Adipocyte (in vitro differentiated cells): ENCODE data around the gene FOSL1.

ENCODE experiments used
- DNase-seq: peaks from one replicate; pipeline ENCODE4 v3.0.0-alpha.2; 2015; ENCODE audit warnings: low read depth
- H3K27me3 ChIP-seq: replicated peaks from 2 replicates; pipeline ENCODE4 v1.7.0; 2013; ENCODE audit warnings: mild to moderate bottlenecking, low read length, moderate library complexity; ENCODE audit not compliant: control insufficient read depth, insufficient read depth
- H3K36me3 ChIP-seq: 2 replicates; pipeline ENCODE4 v1.7.0; 2013; ENCODE audit warnings: low read length, mild to moderate bottlenecking, moderate library complexity; ENCODE audit not compliant: control insufficient read depth, insufficient read depth, severe bottlenecking
- H3K4me1 ChIP-seq: 2 replicates; pipeline ENCODE4 v1.7.0; 2013; ENCODE audit warnings: mild to moderate bottlenecking, low read length, moderate library complexity; ENCODE audit not compliant: control insufficient read depth, insufficient read depth
- H3K4me3 ChIP-seq: 2 replicates; pipeline ENCODE4 v1.7.0; 2013; ENCODE audit warnings: mild to moderate bottlenecking, low read length, moderate library complexity
- H3K9ac ChIP-seq: 2 replicates; pipeline ENCODE4 v1.7.0; 2013; ENCODE audit warnings: mild to moderate bottlenecking, low read length, moderate library complexity
- H3K9me3 ChIP-seq: 2 replicates; pipeline ENCODE4 v1.7.0; 2013; ENCODE audit warnings: mild to moderate bottlenecking, low read length, moderate library complexity; ENCODE audit not compliant: control insufficient read depth

Gene FOSL1

GRCh38 chr11:65919141-65919572 is 19.0 kb upstream of the FOSL1 start, which contains the start of gene DRAP1:
Gene DRAP1, plus strand, starts transcription at chr11:65919426. Its CDS starts 76 bp downstream, at chr11:65919502.
- Histone ChIP-seq H3K9me3 (no peaks in the 10 kb centered on the region), H3K27me3 (no peaks in the 10 kb centered on the region), H3K9ac (peak within 1 kb of the TSS; percentile 99), H3K4me3 (peak within 1 kb of the TSS; percentile 96), H3K4me1 (peaks cover 50% of the 10 kb centered on the region), H3K36me3 (peaks cover 19% of the 10 kb centered on the region)
- DNase-seq = peak; percentile 100

- Histone ChIP-seq H3K9ac (peak within 1 kb of the TSS; percentile 99), H3K4me3 (peak within 1 kb of the TSS; percentile 96), H3K36me3 (peaks cover 16% of the 10 kb centered on the region), H3K9me3 (no peaks in the 10 kb centered on the region), H3K4me1 (peaks cover 56% of the 10 kb centered on the region), H3K27me3 (no peaks in the 10 kb centered on the region)
- no peak for DNase-seq
Observed at GRCh38 chr11:65918211-65919140, 18.3 kb upstream of the FOSL1 start, which contains the start of gene C11orf68. Gene C11orf68, minus strand, starts transcription at chr11:65919062. Its CDS starts 31 bp downstream, at chr11:65919031.

GRCh38 chr11:65917434-65918210 is 17.4 kb upstream of the FOSL1 start:
- Histone ChIP-seq H3K36me3 (peaks cover 8% of the 10 kb centered on the region), H3K4me3 (peak overlapping the region; percentile 96), H3K27me3 (no peaks in the 10 kb centered on the region), H3K9ac (peak overlapping the region; percentile 99), H3K9me3 (no peaks in the 10 kb centered on the region), H3K4me1 (peaks cover 65% of the 10 kb centered on the region)
- no peak for DNase-seq

GRCh38 chr11:65917077-65917433 is 16.9 kb upstream of the FOSL1 start:
- H3K4me3 ChIP-seq = peak overlapping the region; percentile 96
- no peaks in the 10 kb centered on the region for H3K9me3 ChIP-seq
- no peaks in the 10 kb centered on the region for H3K27me3 ChIP-seq
- DNase-seq = no peak
- peak overlapping the region; percentile 99 for H3K9ac ChIP-seq
- H3K4me1 ChIP-seq = peaks cover 70% of the 10 kb centered on the region
- peaks cover 2% of the 10 kb centered on the region for H3K36me3 ChIP-seq

GRCh38 chr11:65916391-65916790 is 16.2 kb upstream of the FOSL1 start:
- H3K9ac ChIP-seq = peak overlapping the region; percentile 99
- peak overlapping the region; percentile 96 for H3K4me3 ChIP-seq
- peaks cover 76% of the 10 kb centered on the region for H3K4me1 ChIP-seq
- DNase-seq = no peak
- no peaks in the 10 kb centered on the region for H3K36me3 ChIP-seq
- no peaks in the 10 kb centered on the region for H3K9me3 ChIP-seq
- H3K27me3 ChIP-seq = no peaks in the 10 kb centered on the region

- Histone ChIP-seq H3K9me3 (no peaks in the 10 kb centered on the region), H3K4me1 (peaks cover 79% of the 10 kb centered on the region), H3K4me3 (peak overlapping the region; percentile 96), H3K9ac (peak overlapping the region; percentile 99), H3K36me3 (no peaks in the 10 kb centered on the region), H3K27me3 (no peaks in the 10 kb centered on the region)
- DNase-seq = peak; percentile 99
Observed at GRCh38 chr11:65915821-65916251, 15.6 kb upstream of the FOSL1 start.

GRCh38 chr11:65915101-65915820 is 15.1 kb upstream of the FOSL1 start:
- Histone ChIP-seq H3K36me3 (no peaks in the 10 kb centered on the region), H3K4me3 (peak overlapping the region; percentile 96), H3K4me1 (peaks cover 73% of the 10 kb centered on the region), H3K27me3 (no peaks in the 10 kb centered on the region), H3K9me3 (no peaks in the 10 kb centered on the region), H3K9ac (peak overlapping the region; percentile 85)
- DNase-seq = no peak

- H3K36me3 ChIP-seq = no peaks in the 10 kb centered on the region
- H3K4me1 ChIP-seq = peaks cover 67% of the 10 kb centered on the region
- no peaks in the 10 kb centered on the region for H3K27me3 ChIP-seq
- peak; percentile 73 for DNase-seq
- H3K4me3 ChIP-seq = no peak overlapping the region
- H3K9ac ChIP-seq = peak overlapping the region; percentile 76
- no peaks in the 10 kb centered on the region for H3K9me3 ChIP-seq
Observed at GRCh38 chr11:65912845-65913244, 12.7 kb upstream of the FOSL1 start.

- H3K4me3 ChIP-seq = peak overlapping the region; percentile 22
- H3K36me3 ChIP-seq = no peaks in the 10 kb centered on the region
- DNase-seq = peak; percentile 80
- peak overlapping the region; percentile 76 for H3K9ac ChIP-seq
- no peaks in the 10 kb centered on the region for H3K9me3 ChIP-seq
- no peaks in the 10 kb centered on the region for H3K27me3 ChIP-seq
- peaks cover 57% of the 10 kb centered on the region for H3K4me1 ChIP-seq
Observed at GRCh38 chr11:65911682-65912568, 11.7 kb upstream of the FOSL1 start.

- no peak for DNase-seq
- no peaks in the 10 kb centered on the region for H3K36me3 ChIP-seq
- no peaks in the 10 kb centered on the region for H3K27me3 ChIP-seq
- no peak overlapping the region for H3K4me3 ChIP-seq
- H3K9me3 ChIP-seq = no peaks in the 10 kb centered on the region
- H3K9ac ChIP-seq = no peak overlapping the region
- peaks cover 27% of the 10 kb centered on the region for H3K4me1 ChIP-seq
Observed at GRCh38 chr11:65907878-65908277, 7.7 kb upstream of the FOSL1 start.
